GM21786 (cell line): ENCODE results near the gene AXIN2.

Experiments
- ATAC-seq: cut with Tn5 transposase; IDR thresholded peaks from one replicate; pipeline ENCODE4 v1.9.1; 2021; ENCODE audit not compliant: unreplicated experiment

The AXIN2 gene

DNA sequence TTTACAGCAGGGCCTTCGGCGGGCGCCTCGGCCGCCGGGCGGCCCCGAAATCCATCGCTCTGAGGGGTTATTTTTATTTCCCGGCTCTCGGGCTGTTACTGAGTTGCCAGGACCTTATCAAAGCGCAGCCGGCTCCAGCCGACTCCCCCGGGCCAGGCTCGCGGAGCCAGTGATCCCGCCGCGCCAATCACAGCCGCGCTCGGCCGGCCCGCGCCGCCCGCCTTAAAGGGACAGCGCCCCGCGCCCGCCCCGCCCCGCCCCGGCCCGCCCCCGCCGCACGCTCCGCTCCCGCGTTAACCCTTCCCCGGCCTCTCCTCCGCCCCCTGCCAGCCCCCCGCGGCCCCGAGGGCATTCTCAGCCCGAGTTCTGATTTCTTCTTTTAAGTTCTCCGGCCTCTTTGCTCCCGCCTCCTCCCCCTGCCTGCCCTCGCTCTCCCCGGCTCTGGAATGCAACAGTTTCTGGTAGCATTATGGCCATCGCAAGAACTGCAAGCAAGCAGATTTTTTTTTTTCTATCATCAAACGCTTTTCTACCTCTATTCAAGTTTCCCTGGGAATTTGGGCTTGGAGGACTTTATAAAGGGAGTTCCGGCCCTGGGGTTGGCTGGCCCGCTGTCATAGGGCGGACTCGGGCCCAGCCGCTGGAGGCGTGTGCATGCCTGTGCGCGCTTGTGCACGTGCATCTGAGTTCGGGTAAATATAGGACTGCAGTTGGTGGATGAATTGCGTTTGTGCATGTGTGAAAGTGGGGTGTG is at the start of gene AXIN2:
AXIN2 (minus strand) TSS at position 197 of the 754 bp plus-strand sequence. CDS start 3,028 bp downstream, outside the sequence.
- ATAC-seq: peak; percentile 77

DNA sequence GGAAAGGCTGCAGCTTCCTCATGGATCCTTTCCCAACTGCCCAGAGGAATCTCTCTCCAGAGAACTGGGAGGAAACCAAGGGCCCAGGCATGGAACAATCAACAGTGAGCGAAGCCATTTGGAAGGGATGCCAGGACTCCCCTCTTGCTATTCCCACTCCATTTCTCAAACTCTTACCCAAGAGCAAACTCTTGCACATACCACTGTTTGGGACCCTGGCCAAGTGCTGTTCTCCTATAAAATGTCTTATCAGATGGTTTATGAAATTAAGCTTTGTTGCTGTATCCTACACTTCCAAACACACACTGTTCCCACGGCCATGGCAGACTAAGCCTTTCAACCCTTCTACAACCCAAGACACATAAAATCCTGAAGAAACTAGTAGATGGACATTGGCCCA is 48.3 kb upstream of the AXIN2 start:
- ATAC-seq: no peak

DNA sequence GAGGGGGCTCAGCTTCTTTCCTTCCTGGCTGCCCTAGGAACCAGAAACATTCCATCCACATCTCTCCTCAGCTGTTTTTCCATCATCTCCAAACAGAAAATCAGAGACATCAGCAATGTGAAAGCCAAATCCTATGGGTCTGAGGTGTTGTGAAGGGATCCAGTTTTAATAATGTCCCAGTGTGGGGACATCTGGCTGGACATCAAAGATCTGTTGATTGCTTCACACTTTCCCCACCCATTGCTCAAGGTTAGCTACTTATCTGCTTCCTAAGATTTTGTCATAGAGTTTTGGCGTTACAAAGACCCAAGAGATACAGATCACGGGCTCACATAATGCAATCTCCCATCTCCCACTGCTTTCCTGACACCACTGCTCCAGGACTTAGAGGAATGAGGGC is 47.8 kb upstream of the AXIN2 start:
- ATAC-seq: no peak

- no peak for ATAC-seq
Measured at GRCh38 chr17:65604070-65604469, 42.6 kb upstream of the AXIN2 start.

- no peak for ATAC-seq
Measured at GRCh38 chr17:65601881-65602280, 40.4 kb upstream of the AXIN2 start.

GRCh38 chr17:65601145-65601544 is 39.7 kb upstream of the AXIN2 start:
- no peak for ATAC-seq

GRCh38 chr17:65600518-65600917 is 39.1 kb upstream of the AXIN2 start:
- ATAC-seq: no peak

DNA sequence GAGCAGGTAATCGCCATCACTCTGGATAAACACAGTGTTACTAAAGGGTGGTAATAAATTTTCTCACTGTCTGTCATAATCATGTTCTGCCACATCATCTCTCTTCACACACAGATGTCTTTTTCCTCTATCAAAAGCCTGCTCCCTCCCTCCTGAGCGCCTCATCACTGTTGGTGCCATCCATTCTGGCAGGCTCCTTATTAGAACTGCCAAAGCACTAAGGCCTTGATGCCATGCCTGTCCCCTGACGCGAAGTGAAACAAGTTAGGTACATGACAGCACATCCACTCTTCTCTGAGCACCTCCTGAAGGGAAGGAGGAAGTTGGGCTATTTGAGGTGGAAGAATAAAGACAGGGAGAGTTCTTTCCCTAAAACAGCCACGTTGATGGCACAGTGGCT is 38.2 kb upstream of the AXIN2 start:
- no peak for ATAC-seq

DNA sequence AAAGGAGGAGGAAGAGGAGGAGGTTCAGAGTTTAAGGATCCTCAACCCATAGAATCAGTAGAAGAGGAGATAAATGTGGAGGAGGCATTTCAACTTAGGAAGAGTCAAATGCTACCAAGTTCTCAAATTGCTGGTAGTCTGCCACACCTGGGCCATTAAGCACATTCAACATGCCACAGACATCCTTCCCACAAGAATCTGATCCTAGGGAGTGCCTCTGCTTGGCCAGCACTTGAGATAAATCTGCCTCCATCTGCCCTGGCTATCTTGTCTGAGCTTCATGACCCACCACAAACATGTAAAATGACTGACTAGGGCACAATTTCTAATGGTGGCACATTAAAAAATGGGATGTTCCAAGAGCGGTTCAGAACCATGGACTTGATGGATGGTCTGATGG is 37.3 kb upstream of the AXIN2 start:
- ATAC-seq: no peak

DNA sequence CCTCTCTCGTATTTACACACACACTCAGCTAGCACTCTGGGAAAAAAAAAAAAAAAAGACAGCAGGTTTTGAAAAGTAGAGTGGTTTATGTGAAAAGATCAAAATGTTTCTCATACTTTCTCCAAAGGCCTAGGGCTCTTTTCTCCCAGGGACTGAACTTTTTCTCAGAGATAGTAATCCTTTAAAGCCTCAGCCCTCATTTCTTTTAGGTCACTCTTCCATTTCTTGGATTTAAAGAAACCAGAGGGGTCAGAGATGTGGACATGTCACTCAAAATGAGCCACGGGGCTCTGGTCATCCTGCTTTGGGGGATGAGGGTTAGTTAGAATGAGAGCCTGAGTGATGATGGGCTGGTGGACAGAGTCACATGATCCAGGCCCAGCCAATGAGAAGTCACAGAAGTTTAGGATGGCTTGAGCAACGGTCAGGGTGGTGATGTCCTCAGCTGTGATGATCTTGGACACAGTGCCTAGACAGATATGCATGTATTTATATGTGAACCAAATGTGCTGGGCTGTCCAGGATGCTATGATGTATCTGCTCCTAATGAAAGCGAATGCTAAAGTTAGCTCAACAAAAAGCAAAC is 33.7 kb upstream of the AXIN2 start:
- ATAC-seq: no peak

DNA sequence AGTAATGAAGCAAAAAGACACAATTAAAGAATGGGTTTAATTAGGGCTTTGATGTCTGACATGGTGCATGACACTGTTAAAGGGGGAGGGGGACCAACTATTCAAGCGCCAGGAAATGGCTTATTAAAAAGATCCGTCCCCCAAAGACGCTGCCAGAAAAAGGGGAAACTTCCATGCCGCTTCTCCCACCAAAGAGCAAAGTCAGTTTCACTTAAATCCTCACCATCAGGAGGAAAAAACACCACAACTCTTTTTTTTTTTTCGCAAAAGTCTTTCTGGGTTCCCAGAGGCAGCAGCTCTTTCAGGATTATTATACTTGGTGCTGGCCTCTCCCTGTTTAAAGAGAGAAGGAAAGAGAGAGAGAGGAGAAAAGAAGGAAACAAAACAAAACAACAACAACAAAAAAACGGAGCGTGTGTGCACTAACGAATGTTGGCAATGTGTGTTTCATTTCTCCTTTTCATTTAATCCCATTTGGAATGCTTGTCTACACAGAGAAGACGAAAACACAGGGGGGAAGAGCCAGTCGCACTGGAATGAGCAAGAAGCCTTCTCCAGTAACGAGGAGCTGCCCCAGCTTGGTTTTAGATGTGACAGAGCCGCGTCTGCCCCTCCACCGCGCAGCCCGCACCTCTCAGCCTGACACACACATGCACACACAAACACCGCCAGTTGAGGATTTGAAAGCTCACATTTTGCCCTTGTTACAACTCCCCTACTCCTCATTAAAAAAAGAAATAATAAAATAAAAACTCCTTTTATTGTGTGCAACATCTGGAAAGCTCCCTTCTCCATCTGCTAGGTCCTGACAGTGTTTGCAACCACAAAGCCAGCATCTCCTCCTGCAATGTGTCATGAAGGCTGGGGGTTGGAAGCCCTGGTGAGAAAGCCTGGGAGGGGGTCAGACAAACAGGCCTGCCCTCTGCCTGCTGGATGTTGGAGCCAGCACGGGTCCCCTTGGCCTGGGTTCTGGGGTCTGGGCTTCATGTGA is 32.7 kb upstream of the AXIN2 start:
- no peak for ATAC-seq

- ATAC-seq: no peak
Measured at GRCh38 chr17:65593092-65593854, 31.8 kb upstream of the AXIN2 start.

GRCh38 chr17:65592125-65592965 is 30.9 kb upstream of the AXIN2 start:
- ATAC-seq: no peak

GRCh38 chr17:65589321-65589720 is 27.9 kb upstream of the AXIN2 start:
- no peak for ATAC-seq

GRCh38 chr17:65588181-65588808 is 26.8 kb upstream of the AXIN2 start:
- no peak for ATAC-seq

DNA sequence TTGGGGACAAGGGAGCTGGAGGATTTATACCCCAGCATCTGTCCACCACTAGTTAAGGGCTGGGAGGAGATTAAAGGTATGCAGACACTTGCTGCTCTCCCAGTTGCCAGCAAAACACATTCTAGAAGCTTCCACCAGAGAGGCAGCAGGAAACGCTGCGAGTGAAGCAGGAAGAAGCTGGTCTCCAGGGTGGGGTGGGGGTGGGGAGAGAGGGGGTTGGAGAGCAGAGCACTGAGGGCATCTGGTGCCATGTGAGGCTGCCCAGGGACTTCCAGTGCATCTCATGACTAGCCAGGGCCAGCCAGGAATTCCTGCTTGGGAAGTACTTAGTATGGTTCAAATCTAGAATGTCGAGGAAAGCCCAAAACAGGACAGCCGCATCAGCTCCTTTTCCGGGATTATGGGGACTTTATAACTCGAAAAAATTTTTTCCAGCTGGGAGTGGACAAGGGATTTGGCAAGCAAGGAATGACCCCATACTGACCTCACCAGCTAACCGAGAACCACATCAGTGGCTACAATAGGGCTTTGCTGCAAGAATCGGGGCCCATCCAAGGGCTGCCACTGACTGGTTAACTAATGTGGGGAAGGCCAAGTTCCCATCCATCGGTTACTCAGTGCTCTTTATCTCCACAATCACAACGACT is 26.2 kb upstream of the AXIN2 start:
- no peak for ATAC-seq

DNA sequence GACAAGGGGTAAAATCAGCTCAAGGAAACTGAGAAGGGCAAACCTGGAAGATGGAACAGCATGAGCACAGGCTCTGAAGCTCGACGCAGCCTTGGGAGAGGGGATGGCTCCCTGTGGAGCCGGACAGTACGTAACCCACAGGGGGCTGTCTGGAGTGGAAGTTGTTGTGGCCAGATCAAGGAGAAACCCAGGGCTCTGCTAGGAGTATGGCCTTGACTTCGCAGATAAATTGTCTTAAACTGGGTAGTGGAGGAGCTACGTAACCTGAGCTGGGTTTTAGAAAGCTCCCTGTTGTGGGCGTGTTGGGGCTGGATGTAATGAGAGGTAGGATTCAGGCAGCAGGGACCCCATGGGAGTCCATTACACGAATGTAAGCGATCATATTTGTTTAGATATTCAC is 25.5 kb upstream of the AXIN2 start:
- no peak for ATAC-seq

GRCh38 chr17:65584604-65585521 is 23.4 kb upstream of the AXIN2 start:
- ATAC-seq: no peak
